C1 segment of cervical spinal cord (tissue), 14 donors: ENCODE data around the gene CCDC152.
"Not testable (repeated sequence)": the region's sequence is repeated elsewhere in the genome, so short reads cannot be mapped to it uniquely, and the experiment has no call there.

ENCODE experiments used
- DNase-seq, 14 donors: peaks; one replicate each; lab custom pipeline; 2025; lab: John Stamatoyannopoulos, UW

CCDC152 gene, protein sequence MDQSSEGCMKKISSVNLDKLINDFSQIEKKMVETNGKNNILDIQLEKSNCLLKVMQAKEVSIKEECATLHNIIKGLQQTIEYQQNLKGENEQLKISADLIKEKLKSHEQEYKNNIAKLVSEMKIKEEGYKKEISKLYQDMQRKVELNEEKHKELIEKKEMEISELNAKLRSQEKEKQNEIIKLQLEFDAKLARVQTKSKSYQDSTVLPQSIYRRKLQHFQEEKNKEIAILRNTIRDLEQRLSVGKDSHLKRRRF

DNA sequence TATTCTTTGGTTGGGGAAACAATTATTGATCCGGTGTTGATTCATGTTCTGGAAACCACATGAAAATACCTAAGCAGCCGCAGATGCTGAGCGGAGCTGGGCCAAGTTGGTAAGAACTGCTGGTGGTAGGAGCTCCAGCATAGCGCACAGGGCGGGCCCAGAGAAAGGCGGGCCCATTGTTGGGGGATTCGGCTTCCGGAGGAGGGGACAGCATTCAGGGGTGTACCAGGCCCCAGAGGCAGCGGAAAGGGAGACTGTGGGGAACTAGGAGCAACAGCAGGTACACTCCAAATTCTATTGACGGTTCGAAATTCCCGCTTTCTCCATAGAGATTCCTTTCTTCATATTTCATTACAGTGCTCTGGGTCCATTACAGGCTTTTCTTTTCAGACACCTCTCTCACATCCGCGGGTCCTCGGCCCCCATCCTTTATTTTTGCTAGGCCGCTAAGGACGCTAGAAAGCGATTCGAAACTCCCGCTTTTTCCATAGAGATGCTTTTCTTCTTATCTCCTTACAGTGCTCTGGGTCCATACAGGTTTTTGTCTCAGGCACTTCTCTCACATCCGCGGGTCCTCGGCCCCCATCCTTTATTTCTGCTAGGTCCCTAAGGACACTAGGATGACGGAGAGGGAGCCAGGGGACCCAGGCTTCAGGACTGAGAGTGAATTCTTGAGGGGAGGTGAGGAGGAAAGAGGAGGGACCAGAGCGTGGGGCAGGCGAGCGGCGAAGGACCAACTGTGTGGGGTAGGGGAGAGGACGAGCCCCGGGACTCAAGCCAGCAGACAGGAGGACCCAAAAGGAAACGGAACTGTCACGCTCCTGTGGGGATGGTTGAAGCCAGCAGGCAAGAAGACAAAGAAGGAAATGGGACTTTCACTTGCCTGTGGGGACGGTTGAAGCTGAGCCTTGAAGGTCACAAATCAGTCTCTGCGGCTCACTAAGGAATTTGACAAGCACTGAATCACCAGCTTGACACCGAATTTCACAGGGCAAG is at the start of gene CCDC152:
Gene CCDC152, plus strand, starts transcription at position 213 of the 996 bp plus-strand sequence. CDS start 2,304 bp downstream, outside the sequence.
- peak in 2 of 14 donors; percentile 2 to 4 for DNase-seq

DNA sequence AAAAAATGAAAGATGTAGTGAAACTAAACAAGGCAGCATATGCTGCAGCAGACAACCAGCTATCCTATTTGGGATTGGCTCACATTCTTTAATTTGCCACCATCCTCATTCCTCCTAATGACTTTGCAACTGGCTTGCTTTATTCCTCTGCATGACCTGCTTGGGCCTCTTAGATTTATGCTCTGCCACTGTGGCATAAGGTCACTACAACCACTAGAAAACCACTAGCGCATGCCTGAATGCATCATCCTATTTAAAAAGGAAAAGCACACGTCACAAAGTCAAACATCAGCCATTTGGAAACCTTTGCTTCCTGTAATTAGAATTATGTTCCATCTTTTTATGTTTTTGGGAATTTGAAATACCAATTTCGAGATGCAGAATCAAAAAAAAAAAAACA is 40.8 kb upstream of the CCDC152 start:
- DNase-seq = no peak

DNA sequence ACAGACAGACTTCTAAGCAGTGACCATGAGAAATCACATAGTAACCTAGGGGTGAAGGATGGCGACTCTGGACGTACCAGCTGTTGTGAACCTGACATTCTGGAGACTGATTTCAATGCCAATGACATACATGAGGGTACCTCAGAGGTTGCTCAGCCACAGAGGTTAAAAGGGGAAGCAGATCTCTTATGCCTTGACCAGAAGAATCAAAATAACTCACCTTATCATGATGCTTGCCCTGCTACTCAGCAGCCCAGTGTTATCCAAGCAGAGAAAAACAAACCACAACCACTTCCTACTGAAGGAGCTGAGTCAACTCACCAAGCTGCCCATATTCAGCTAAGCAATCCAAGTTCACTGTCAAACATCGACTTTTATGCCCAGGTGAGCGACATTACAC is 38.0 kb upstream of the CCDC152 start:
- no peak for DNase-seq

DNA sequence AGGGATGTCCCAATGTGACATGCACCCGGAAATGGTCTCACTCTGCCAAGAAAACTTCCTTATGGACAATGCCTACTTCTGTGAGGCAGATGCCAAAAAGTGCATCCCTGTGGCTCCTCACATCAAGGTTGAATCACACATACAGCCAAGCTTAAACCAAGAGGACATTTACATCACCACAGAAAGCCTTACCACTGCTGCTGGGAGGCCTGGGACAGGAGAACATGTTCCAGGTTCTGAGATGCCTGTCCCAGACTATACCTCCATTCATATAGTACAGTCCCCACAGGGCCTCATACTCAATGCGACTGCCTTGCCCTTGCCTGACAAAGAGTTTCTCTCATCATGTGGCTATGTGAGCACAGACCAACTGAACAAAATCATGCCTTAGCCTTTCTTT is 37.6 kb upstream of the CCDC152 start:
- DNase-seq = no peak

DNA sequence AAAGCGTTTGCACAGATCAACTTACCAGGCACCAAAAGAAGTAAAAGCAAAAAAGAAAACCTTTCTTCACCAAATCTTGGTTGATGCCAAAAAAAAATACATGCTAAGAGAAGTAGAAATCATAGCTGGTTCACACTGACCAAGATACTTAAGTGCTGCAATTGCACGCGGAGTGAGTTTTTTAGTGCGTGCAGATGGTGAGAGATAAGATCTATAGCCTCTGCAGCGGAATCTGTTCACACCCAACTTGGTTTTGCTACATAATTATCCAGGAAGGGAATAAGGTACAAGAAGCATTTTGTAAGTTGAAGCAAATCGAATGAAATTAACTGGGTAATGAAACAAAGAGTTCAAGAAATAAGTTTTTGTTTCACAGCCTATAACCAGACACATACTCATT is 36.4 kb upstream of the CCDC152 start:
- no peak for DNase-seq

DNA sequence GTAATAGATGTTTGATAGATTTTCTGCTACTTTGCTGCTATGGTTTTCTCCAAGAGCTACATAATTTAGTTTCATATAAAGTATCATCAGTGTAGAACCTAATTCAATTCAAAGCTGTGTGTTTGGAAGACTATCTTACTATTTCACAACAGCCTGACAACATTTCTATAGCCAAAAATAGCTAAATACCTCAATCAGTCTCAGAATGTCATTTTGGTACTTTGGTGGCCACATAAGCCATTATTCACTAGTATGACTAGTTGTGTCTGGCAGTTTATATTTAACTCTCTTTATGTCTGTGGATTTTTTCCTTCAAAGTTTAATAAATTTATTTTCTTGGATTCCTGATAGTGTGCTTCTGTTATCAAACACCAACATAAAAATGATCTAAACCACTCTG is 35.1 kb upstream of the CCDC152 start:
- no peak for DNase-seq

DNA sequence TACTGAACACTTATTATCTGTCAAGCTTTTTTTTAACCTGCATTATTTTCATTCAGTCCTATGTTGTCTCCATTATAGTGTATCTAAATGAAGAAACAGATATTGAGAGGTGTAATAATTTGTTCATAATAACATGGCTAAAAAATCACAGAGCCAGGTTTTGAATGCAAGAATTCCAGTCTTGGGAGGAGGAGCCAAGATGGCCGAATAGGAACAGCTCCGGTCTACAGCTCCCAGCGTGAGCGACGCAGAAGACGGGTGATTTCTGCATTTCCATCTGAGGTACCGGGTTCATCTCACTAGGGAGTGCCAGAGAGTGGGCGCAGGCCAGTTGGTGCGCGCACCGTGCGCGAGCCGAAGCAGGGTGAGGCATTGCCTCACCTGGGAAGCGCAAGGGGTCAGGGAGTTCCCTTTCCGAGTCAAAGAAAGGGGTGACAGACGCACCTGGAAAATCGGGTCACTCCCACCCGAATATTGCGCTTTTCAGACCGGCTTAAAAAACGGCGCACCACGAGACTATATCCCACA is 22.0 kb upstream of the CCDC152 start:
- not testable (repeated sequence) for DNase-seq

DNA sequence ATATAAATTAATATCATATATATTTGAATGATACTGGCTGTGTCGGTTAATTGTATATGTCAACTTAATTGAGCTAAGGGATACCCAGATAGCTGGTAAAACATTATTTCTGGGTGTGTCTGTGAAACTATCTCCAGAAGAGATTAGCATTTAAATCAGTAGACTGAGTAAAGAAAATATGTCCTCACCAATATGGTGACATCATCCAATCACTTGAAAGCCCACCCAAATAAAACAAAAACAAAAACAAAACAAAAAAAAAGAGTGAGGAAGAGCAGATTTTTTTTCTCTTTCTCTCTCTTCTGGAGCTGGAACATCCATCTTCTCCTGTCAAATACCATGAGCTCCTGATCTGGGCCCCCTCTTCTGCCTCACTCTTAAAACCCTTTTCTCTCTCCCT is 15.7 kb upstream of the CCDC152 start:
- no peak for DNase-seq

DNA sequence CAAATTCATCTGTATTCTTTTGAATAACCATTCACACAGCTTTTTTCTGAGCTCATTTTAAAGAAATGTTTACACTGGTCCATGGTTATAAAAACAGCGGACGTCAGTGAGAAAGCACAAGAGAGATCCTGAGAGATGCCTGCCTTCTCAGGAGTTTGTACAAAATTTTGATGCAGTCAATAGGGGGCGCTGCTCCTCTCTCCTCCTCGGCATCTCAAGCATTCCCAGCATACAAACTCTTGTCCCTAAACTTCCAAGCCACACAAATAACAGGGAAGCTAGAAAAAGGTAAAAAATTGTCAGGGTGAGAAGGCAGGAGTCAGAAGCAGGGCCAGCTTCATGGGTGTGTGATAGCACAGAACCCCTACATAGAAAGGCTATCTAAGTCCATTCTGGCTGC is 11.2 kb upstream of the CCDC152 start:
- peak in 1 of 14 donors; percentile 0 for DNase-seq

DNA sequence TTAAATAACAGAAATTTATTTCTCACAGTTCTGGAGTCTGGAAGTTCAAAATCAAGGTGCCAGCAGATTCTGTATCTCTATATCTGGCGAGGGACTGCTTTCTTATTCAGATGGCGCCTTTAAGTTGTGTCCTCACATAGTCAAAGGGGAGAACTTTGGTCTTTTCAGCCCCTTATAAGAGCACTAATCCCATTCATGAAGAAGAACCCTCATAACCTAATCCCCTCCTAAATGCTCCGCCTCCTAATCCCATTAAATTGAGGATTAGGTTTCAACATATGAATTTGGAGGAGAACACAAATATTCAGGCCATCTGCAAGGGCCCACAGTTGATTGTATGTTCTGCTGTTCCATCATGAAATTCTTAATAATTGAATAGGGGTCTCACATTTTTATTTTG is 10.8 kb upstream of the CCDC152 start:
- DNase-seq = no peak

DNA sequence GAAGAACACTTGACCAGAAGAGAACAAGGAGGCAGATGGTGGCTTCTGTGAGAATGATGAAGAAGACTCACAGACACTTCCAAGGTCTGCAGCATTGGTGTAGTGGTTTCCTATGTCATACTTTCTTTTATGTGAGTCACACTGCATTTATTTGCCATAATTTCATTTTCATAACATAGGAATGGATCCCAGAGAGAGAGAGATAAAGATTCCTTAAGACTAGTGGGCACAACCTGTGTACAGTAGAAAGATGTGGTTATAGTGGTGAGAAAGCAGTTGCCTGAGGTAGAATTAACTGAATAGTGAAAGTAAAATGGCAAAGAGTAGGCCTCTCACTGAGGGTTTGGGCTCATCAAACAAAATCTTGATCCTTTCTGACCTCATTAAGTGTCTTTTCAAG is 7.6 kb upstream of the CCDC152 start:
- DNase-seq = no peak

DNA sequence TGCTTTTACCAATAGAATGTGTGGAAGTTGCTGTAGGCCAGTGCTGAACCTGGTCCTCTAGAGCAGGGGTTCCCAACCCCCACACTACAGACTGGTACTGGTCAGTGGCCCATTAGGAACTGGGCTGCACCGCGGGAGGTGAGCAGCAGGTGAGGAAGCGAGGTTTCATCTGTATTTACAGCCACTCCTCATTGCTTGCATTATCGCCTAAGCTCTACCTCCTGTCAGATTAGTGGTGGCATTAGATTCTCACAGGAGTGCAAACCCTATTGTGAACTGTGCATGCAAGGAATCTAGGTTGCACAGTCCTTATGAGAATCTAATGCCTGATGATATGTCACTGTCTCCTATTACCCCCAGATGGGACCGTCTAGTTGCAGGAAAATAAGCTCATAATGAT is 6.1 kb upstream of the CCDC152 start:
- DNase-seq = no peak

DNA sequence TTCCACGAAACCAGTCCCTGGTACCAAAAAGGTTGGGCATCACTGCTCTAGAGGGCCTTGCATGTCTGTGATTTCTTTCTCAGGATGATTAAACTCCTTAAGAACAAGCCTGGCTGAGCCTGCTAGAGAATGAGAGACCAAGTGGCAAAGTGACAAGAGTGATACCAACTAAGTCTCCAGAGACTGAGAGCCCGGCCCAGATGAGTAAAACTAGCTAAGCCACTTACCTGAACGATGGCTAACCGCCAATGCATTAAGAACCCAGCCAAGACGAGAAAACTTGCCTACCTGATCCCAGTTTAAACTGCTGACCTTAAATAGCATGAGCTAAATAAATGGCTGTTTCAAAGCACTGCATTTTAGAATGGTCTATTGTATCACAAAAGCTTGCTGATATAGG is 5.6 kb upstream of the CCDC152 start:
- DNase-seq = no peak

DNA sequence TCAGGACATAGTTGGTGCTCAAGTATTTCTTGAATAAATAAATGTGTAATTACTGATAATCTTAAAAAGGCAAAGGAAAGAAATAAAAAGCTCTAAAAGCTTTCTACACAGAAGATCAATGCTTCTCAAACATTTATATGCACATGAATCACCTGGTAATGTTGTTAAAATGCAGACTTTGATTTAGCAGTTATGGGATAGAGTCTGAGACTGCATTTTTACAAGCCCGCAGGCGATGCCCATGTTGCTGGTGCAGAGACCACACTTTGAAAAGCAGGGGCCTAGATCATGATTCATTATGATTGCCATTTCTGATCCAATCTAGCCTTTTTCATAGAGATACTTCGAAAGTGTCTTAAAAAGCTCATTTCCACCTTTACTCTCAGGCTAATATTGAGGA is 3.5 kb upstream of the CCDC152 start:
- no peak for DNase-seq

DNA sequence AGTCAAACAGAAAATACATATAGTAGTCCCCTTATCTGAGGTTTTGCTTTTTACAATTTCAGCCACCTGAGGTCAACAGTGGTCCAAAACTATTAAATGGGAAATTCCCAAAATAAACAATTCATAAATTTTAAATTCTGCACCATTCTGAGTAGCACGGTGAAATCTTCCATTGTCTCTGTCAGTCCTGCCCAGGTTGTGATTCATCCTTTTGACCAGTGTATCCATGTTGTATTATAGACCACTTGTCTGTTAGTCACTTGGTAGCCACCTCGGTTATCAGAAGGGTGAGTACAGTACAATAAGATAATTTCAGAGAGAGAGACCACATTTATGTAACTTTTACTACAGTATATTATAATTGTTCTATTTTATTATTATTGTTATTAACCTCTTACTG is 2.8 kb downstream of the CCDC152 start:
- no peak for DNase-seq

DNA sequence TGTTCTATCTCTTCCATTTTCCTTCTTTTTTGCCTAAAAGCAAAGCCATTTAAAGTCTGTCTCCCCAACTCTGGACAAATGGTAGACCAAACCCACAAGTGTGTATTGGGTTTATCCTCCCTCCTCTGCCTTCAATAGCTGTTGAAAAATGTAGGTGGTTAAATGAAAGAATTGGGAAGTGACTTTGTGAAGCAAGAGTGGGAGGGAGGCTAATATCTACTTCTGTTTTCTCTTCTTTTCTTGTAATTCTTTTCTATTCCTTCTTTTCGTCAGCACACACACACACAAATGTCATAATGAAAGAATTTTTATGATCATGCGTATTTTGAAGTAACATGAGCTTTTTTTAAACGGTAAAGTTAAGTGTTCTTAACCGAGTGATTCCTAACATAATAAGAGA is 3.8 kb downstream of the CCDC152 start:
- no peak for DNase-seq

DNA sequence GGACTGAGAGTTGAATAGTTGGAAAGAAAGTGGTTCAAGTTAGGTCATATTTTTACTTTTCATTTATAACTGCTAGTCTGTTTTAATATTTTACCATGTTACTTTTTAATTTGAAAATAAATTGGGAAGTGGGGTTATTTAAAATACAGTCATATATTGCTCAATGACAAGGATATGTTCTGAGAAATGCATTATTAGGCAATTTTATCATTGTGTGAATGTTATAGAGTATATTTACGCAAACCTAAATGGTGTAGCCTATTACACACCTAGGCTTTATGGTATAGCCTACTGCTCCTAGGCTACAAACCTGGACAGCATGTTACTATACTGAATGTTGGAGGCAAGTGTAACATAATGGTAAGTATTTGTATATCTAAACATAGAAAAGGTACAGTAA is 5.2 kb downstream of the CCDC152 start:
- DNase-seq = no peak

DNA sequence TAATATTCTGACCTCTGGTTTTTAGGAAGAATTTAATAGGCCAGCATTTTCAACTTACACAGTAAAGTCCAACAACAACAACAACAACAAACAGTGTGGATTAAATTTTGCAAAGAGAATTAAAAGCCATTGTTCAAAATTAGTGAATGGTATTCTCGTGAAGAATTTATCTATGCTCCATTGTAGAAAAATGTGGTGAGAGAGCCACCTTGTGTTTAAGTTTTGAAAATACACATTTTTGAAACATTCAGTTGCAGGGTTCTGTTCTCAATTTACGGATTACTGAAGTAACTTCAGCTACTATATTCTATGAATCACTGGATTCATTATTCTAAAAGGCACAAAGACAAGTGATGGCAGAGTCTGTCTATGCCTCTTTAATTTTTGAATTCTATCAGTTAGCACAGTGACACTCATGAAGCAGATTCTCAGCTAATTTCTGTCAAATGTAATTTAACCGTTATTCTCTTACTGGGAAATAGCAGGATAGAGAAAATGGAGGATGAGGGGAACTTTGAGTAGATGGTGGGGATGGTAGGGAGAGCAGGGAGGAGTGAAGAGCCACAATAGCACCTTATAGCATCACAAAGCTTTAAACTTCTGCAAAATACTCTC is 11.0 kb downstream of the CCDC152 start:
- DNase-seq = no peak

DNA sequence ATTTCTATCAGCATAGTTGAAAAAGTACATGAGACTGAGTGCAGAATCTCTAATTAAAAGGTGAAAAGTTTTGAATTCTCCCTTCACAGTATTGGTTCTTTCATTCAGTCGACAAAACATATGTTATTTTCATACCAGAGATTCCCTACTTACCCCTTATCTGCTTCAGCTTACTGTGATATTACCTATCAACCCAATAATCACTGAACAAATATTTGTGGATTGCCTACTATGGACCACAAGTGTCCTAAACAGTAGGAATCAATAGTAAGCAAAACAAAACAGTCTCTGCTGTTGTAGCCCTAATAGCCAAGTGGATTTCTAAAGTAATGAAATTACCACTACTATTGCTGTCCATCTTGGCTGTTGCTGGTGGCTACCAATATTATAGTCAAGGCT is 11.5 kb downstream of the CCDC152 start:
- DNase-seq = no peak

DNA sequence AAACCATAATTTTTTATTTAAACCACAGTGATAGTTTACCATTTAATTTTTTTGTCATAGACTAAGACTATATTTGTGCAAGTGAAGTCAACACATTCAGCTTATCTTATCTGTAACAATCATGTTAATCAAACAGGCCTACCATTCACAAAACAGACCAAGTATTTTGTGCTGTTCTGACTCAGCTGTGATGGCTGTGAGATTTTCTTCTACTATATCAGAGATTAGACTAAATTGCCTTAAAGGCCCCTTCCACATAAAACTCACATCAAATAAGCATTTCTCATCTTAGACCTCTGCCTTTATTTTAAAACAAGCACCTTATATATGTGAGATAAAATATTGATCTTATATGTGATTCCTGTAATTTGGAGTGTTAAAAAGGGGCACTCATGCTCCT is 13.4 kb downstream of the CCDC152 start:
- DNase-seq = no peak

DNA sequence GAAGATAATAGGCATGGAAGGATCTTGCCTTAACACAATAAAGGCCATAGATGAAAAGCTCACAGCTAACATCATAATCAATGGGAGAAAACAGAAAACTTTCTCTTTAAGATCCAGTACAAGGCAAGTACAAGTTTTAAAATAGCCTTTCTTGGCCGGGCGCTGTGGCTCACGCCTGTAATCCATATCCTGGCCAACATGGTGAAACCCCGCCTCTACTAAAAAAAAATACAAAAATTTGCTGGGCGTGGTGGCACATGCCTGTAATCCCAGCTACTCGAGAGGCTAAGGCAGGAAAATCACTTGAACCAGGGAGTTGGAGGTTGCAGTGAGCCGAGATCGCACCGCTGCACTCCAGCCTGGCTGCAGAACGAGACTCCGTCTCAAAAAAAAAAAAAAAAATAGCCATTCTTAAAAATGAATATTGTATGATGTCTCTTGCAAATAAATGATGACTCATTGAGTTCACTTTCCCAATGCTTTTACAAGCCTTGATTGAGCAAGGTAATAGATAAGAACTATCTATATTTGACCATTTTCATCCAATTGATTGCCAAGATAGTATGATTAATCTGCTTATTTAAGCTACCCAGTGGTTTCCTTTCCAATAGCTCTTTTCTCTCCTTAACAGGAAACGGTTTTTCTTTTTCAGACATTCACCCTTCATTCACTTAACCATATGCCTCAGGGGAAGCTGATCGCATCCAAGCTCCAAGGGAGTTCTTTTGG is 15.8 kb downstream of the CCDC152 start:
- no peak for DNase-seq

DNA sequence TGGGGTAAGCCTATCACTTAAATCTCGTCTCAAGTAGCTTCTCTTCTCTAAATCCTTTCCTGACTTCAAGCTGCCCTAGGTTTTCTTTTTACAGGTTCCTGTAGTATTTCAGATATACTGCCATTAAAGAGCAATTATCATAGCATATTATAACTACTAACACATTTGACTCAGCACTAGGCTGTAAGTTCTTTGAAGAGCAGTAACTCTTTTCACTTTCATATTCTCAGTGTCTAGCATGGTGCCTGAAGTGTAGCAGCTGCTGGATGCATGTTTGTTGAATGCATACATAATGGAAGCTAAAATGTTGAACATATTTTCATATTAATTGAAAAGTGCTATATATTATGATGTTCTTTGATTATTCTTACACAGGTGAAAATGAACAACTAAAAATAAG is 22.5 kb downstream of the CCDC152 start:
- DNase-seq = no peak
